ENCODE measurements around the gene NPM3. TPM values are rescaled to one million over a fixed set of nuclear protein-coding genes. Genes with fewer than 3 reads are reported as not detected.
A peak's percentile ranks its signal among the peaks of the same experiment; 100 is the strongest.

NPM3 gene, protein sequence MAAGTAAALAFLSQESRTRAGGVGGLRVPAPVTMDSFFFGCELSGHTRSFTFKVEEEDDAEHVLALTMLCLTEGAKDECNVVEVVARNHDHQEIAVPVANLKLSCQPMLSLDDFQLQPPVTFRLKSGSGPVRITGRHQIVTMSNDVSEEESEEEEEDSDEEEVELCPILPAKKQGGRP
- total RNA-seq (2016; rRNA removed; fragmentation: Illumina TruSeq; extraction: Trizol) (129 and 160 TPM in 2 replicates), polyA plus RNA-seq (2011; rRNA removed) (47.6 and 50.8 TPM in 2 replicates), polyA minus RNA-seq (2011; rRNA and poly(A)+ RNA removed; ENCODE audit: low replicate concordance) (57.7 and 87.9 TPM in 2 replicates), Bru-seq, nascent RNA (percentile 72 among the genes with signal in this experiment), BruChase-seq, experiment 1, labeled RNA remaining after a 6-hour chase (percentile 81 among the genes with signal in this experiment), BruChase-seq, experiment 2, labeled RNA remaining after a 2-hour chase (percentile 64 among the genes with signal in this experiment)
- total RNA-seq (2016; cell fraction: cytosol; rRNA removed; fragmentation: Illumina TruSeq; extraction: Trizol; ENCODE audit: low read depth): 72.9 and 79.2 TPM in 2 replicates
- 127 and 156 TPM in 2 replicates for total RNA-seq (2016; cell fraction: insoluble cytoplasmic fraction; rRNA removed; fragmentation: Illumina TruSeq; extraction: Trizol)
- 118 and 120 TPM in 2 replicates for total RNA-seq (2016; cell fraction: membrane; rRNA removed; fragmentation: Illumina TruSeq; extraction: Trizol)
- 40.1 and 46.2 TPM in 2 replicates for total RNA-seq (2016; cell fraction: nucleus; rRNA removed; fragmentation: Illumina TruSeq; extraction: Trizol)
- 77.2 and 99.2 TPM in 2 replicates for polyA plus RNA-seq (2011; cell fraction: cytosol; rRNA removed)
- 35.2 and 42.2 TPM in 2 replicates for polyA plus RNA-seq (2011; cell fraction: nucleus; rRNA removed)
- 50.7 and 56.1 TPM in 2 replicates for polyA plus RNA-seq (2012)
- 74.7 and 76.8 TPM in 2 replicates for polyA plus RNA-seq (2016; cell fraction: cytosol; fragmentation: Illumina TruSeq; extraction: Trizol; ENCODE audit: low read depth)
- 123 and 134 TPM in 2 replicates for polyA plus RNA-seq (2016; cell fraction: insoluble cytoplasmic fraction; fragmentation: Illumina TruSeq; extraction: Trizol; ENCODE audit: low read depth)
- polyA plus RNA-seq (2016; cell fraction: membrane; fragmentation: Illumina TruSeq; extraction: Trizol; ENCODE audit: low read depth): 94.9 and 101 TPM in 2 replicates
- polyA plus RNA-seq (2016; cell fraction: nucleus; fragmentation: Illumina TruSeq; extraction: Trizol; ENCODE audit: insufficient read depth, low read depth): 69.1 and 70.7 TPM in 2 replicates
- polyA minus RNA-seq (2011; cell fraction: cytosol; rRNA and poly(A)+ RNA removed): 11.6 and 28.0 TPM in 2 replicates
- polyA minus RNA-seq (2011; cell fraction: nucleus; rRNA and poly(A)+ RNA removed): 4.2 and 7.6 TPM in 2 replicates
- long read RNA-seq, experiment 1, transcript NPM3-201 (6 exons, 877 nt): major isoform, 66 of 74 reads
- long read RNA-seq, experiment 1, partial matches to known transcripts: 3 of 74 reads
- long read RNA-seq, experiment 1, other reads (novel, unspliced or antisense): 2 of 74 reads
- long read RNA-seq, experiment 2, transcript NPM3-204 (5 exons, 755 nt): minor isoform, 21 of 162 reads
- long read RNA-seq, experiment 2, transcript NPM3-201 (6 exons, 877 nt): major isoform, 114 of 162 reads
- long read RNA-seq, experiment 2, partial matches to known transcripts: 21 of 162 reads
- long read RNA-seq, experiment 2, other reads (novel, unspliced or antisense): 4 of 162 reads

DNA sequence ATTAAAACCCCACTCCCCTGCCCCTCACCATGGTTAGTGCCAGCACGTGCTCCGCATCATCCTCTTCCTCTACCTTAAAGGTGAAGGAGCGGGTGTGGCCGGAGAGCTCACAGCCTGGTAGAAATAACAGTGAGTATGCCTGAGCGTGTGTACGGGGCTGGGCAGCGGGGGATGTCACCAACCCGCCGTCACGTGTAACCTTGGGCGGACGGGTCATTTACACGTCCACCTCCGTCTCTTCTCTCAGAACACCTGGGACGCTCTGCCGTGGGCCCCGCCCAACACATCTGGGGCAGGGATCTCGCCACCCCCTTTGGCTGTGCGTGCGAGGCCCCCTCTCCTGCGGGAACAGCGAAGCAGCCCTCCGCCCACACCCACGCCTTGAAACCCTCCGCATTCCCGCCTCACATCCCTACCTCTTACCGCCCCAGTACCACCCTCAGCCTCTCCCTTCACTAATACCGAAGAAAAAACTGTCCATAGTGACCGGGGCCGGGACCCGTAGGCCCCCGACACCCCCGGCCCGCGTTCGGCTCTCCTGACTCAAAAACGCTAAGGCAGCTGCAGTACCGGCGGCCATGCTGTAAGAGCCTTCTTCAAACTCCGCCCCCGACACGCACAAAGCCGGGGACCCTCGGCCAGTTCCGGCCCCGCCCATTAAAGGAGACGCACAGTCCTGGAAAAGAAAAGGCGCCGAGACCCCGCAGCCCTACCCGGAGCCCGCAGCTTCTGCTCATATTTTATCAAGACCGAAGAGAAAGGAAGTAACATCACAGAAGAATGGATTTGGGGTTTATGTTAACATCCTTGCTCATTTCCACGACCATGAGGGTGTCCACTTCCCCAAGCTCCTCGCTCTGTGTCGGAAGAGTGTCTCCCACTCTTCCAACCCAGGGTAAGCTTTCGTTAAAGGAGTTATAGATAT is at the start of gene NPM3:
Gene NPM3 (minus strand): TSS at position 636 of the 925 bp plus-strand sequence. CDS start 56 bp downstream, at position 580.
- in situ Hi-C loops (cut with HindIII; ENCODE audit: extremely low pct_ligation_motif_present, low pct_unique_long_range_greater_than_20kb): loop anchor here (5.0 kb wide), 2 partner anchors 181 to 571 kb away; no protein-coding TSS in a partner anchor
- DNase-seq (ENCODE audit: low spot score) (peak; percentile 76), ATAC-seq (peak; percentile 77), FAIRE-seq (no peak)
- H3K4me1 ChIP-seq (ENCODE audit: insufficient read depth, low read length): peaks cover 50% of the 10 kb centered on the region
- peaks cover 4 to 17% of the 10 kb centered on the region in 2 experiments for H3K36me3 ChIP-seq (replicated peaks in 1 of 2; ENCODE audit: control insufficient read depth in 1 of 2, insufficient read depth in 2 of 2, low read length in 2 of 2)
- intact Hi-C loops (cut with micrococcal nuclease; ENCODE audit: unreplicated experiment): no loop called here
- peak within 1 kb of the TSS; percentile 84 to 94 (median 88) for H3K4me3 ChIP-seq (replicated peaks in 1 of 3; ENCODE audit: insufficient read depth in 1 of 3, low read depth in 2 of 3, low read length in 3 of 3)
- no peak within 1 kb of the TSS for H2AFZ ChIP-seq (ENCODE audit: low read length)
- H3K9ac ChIP-seq (ENCODE audit: insufficient read depth, low read depth, low read length): peak within 1 kb of the TSS; percentile 83
- 2% methylated on average over 39 of the region's 57 CpGs for WGBS (ENCODE audit: low lambda C conversion rate)
- TSS peak; percentile 71 for BruUV-seq (replicated peaks)
- H3K4me2 ChIP-seq (ENCODE audit: low read depth, low read length): peak within 1 kb of the TSS; percentile 89
- POLR2A ChIA-PET: interaction anchor here (1.4 to 2.4 kb wide), 3 partner anchors 35 to 89 kb away, joined by 3 to 16 read pairs (median 3); partner anchors contain the start of gene OGA
- CTCF ChIA-PET (ENCODE audit: low intra/inter-chr PET ratio, low total read pairs): no interaction called here
- H3K27me3 ChIP-seq (ENCODE audit: control insufficient read depth in 1 of 2, insufficient read depth in 2 of 2, low read length in 2 of 2): no peaks in the 10 kb centered on the region; a peak in 1 of 5 replicates
- peaks cover 9% of the 10 kb centered on the region for H3K79me2 ChIP-seq (ENCODE audit: insufficient read depth, low read length)
- peak within 1 kb of the TSS; percentile 55 for H3K27ac ChIP-seq (ENCODE audit: extremely low read length, insufficient read depth, low read length)
- H3K9me3 ChIP-seq (ENCODE audit: low read length): no peaks in the 10 kb centered on the region
- H4K20me1 ChIP-seq (ENCODE audit: insufficient read depth, low read length): peaks cover 5% of the 10 kb centered on the region; the same call in 1 of the 2 replicates
- TF ChIP-seq ZBED4 (CRISPR knock-in tag; IDR thresholded peaks at IDR 0.05; ENCODE audit: borderline replicate concordance) (no peak), FOXA3 (CRISPR knock-in tag; IDR thresholded peaks at IDR 0.05) (no peak), KMT2B (CRISPR knock-in tag; IDR thresholded peaks at IDR 0.05) (peak; percentile 69), ZNF276 (CRISPR knock-in tag; IDR thresholded peaks at IDR 0.05; ENCODE audit: low read depth) (0 out of 2 replicates have a peak, but pooled peaks have one; percentile 19), MTF2 (CRISPR knock-in tag; IDR thresholded peaks at IDR 0.05; ENCODE audit: borderline replicate concordance) (no peak), KDM2A (CRISPR knock-in tag; IDR thresholded peaks at IDR 0.05; ENCODE audit: borderline replicate concordance, low read depth) (peak; percentile 89), ZNF841 (CRISPR knock-in tag; IDR thresholded peaks at IDR 0.05; ENCODE audit: borderline replicate concordance) (no peak), ZNF468 (CRISPR knock-in tag; IDR thresholded peaks at IDR 0.05) (no peak)

Measured in HepG2 (cell line).